Measurements from ENCODE around the gene MIA3.

DNA sequence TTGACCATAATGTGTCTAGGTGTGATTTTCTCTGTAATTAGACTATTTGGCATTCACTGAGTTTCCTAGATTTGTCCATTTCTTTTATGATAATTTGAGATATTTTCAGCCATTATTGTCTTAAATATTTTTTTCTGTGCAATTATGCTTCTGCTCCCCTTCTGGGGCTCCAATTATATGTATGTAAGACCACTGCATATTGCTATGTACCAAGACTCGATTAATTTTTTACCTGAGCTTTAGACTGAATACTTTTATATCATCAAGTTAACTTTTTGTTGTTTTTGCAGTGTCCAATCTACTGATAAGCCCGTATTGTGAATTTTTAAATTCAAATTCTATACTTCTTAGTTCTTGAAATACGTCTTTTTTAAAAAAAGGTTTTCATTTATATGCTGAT is 23.1 kb upstream of the MIA3 start:
- TF ChIP-seq, protein P1, sequence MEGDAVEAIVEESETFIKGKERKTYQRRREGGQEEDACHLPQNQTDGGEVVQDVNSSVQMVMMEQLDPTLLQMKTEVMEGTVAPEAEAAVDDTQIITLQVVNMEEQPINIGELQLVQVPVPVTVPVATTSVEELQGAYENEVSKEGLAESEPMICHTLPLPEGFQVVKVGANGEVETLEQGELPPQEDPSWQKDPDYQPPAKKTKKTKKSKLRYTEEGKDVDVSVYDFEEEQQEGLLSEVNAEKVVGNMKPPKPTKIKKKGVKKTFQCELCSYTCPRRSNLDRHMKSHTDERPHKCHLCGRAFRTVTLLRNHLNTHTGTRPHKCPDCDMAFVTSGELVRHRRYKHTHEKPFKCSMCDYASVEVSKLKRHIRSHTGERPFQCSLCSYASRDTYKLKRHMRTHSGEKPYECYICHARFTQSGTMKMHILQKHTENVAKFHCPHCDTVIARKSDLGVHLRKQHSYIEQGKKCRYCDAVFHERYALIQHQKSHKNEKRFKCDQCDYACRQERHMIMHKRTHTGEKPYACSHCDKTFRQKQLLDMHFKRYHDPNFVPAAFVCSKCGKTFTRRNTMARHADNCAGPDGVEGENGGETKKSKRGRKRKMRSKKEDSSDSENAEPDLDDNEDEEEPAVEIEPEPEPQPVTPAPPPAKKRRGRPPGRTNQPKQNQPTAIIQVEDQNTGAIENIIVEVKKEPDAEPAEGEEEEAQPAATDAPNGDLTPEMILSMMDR (conservative IDR thresholded peaks at IDR 0.05 in 1 of 2, IDR thresholded peaks at IDR 0.05 in 1 of 2; ENCODE audit: extremely low read depth in 1 of 2, insufficient read depth in 1 of 2, low read depth in 1 of 2, low read length in 2 of 2) = no peak
- TF ChIP-seq EZH2 (IDR thresholded peaks at IDR 0.05; ENCODE audit: borderline replicate concordance, low read length) = no peak
